Loucy (cell line): ENCODE results near the gene TMEM256.
A peak's percentile ranks its signal among the peaks of the same experiment; 100 is the strongest.

Experiments
- H2AFZ ChIP-seq: fragments of 200-600 bp; sonication (generic); 2 replicates; pipeline ENCODE4 v1.6.0; 2016; ENCODE audit warnings: antibody characterized with exemption, mild to moderate bottlenecking, low read length, moderate library complexity
- H3F3A ChIP-seq: fragments of 200-600 bp; 2 replicates; pipeline ENCODE4 v1.6.0; 2016; ENCODE audit warnings: antibody characterized with exemption, low read depth, mild to moderate bottlenecking
- H3K27me3 ChIP-seq: fragments of 200-600 bp; sonication (generic); 2 replicates; pipeline ENCODE4 v1.6.1; 2014; ENCODE audit warnings: low read length, mild to moderate bottlenecking; ENCODE audit not compliant: insufficient read depth, poor library complexity, severe bottlenecking
- H3K36me3 ChIP-seq: fragments of 200-600 bp; sonication (generic); 2 replicates; pipeline ENCODE4 v1.6.1; 2016; ENCODE audit warnings: low read length; ENCODE audit not compliant: insufficient read depth
- H3K4me1 ChIP-seq: fragments of 200-600 bp; sonication (generic); 2 replicates; pipeline ENCODE4 v1.5.1; 2014; ENCODE audit warnings: low read length, mild to moderate bottlenecking; ENCODE audit not compliant: insufficient read depth, poor library complexity, severe bottlenecking
- H3K4me2 ChIP-seq: fragments of 200-600 bp; sonication (generic); 2 replicates; pipeline ENCODE4 v1.6.0; 2014; ENCODE audit warnings: antibody characterized with exemption, low read length, low read depth, mild to moderate bottlenecking; ENCODE audit not compliant: poor library complexity, severe bottlenecking
- H3K4me3 ChIP-seq: fragments of 200-600 bp; sonication (generic); 2 replicates; pipeline ENCODE4 v1.5.1; 2014; ENCODE audit warnings: low read length, mild to moderate bottlenecking, mixed read lengths; ENCODE audit not compliant: poor library complexity, severe bottlenecking
- H3K79me2 ChIP-seq: fragments of 200-600 bp; sonication (generic); 2 replicates; pipeline ENCODE4 v1.6.1; 2014; ENCODE audit warnings: low read length; ENCODE audit not compliant: insufficient read depth
- H3K9ac ChIP-seq: fragments of 200-600 bp; sonication (generic); 2 replicates; pipeline ENCODE4 v1.6.0; 2014; ENCODE audit warnings: mild to moderate bottlenecking, low read depth, low read length, moderate library complexity; ENCODE audit not compliant: poor library complexity, severe bottlenecking
- H3K9me2 ChIP-seq: fragments of 200-600 bp; sonication (generic); replicated peaks from 2 replicates; pipeline ENCODE4 v1.6.1; 2016; ENCODE audit warnings: low read depth, low read length, mixed read lengths
- H3K9me3 ChIP-seq: fragments of 200-600 bp; sonication (generic); 2 replicates; pipeline ENCODE4 v1.6.1; 2014; ENCODE audit warnings: mild to moderate bottlenecking, antibody characterized with exemption, low read length, low read depth; ENCODE audit not compliant: insufficient read depth
- H4K20me1 ChIP-seq: fragments of 200-600 bp; sonication (generic); 2 replicates; pipeline ENCODE4 v1.6.0; 2014; ENCODE audit warnings: antibody characterized with exemption, low read length, mild to moderate bottlenecking; ENCODE audit not compliant: insufficient read depth, poor library complexity, severe bottlenecking
- CTCF ChIP-seq: fragments of 200-600 bp; sonication (generic); conservative IDR thresholded peaks from 2 replicates; pipeline ENCODE4 v1.5.1; 2014; ENCODE audit warnings: mild to moderate bottlenecking, antibody characterized with exemption, low read length
- EZH2phosphoT487 ChIP-seq: fragments of 200-600 bp; IDR thresholded peaks from 2 replicates; pipeline ENCODE4 v1.6.1; 2018; ENCODE audit warnings: antibody characterized with exemption, mild to moderate bottlenecking, moderate library complexity, borderline replicate concordance

The TMEM256 gene

GRCh38 chr17:7441266-7441665 lies 37.4 kb upstream of the TMEM256 start:
- Histone ChIP-seq H3K4me2 (peak overlapping the region; percentile 85), H3K79me2 (peaks cover 37% of the 10 kb centered on the region; the same call in 1 of the 2 replicates), H2AFZ (no peak overlapping the region), H3K9ac (peak overlapping the region; percentile 90), H3K4me3 (peak overlapping the region; percentile 94), H3K27me3 (no peaks in the 10 kb centered on the region), H3F3A (no peaks in the 10 kb centered on the region; the same call in 1 of the 2 replicates), H3K9me3 (no peaks in the 10 kb centered on the region), H3K9me2 (no peaks in the 10 kb centered on the region), H4K20me1 (peaks cover 9% of the 10 kb centered on the region), H3K36me3 (no peaks in the 10 kb centered on the region), H3K4me1 (peaks cover 32% of the 10 kb centered on the region)
- TF ChIP-seq EZH2phosphoT487 (no peak), CTCF (no peak)

GRCh38 chr17:7440834-7441195 lies 36.9 kb upstream of the TMEM256 start:
- Histone ChIP-seq H2AFZ (peak overlapping the region; percentile 71), H4K20me1 (peaks cover 13% of the 10 kb centered on the region), H3K9ac (peak overlapping the region; percentile 90), H3K4me1 (peaks cover 32% of the 10 kb centered on the region), H3K4me3 (peak overlapping the region; percentile 94), H3K79me2 (peaks cover 41% of the 10 kb centered on the region; the same call in 1 of the 2 replicates), H3K27me3 (no peaks in the 10 kb centered on the region), H3K9me2 (no peaks in the 10 kb centered on the region), H3F3A (no peaks in the 10 kb centered on the region; the same call in 1 of the 2 replicates), H3K9me3 (no peaks in the 10 kb centered on the region), H3K4me2 (peak overlapping the region; percentile 85), H3K36me3 (no peaks in the 10 kb centered on the region)
- TF ChIP-seq EZH2phosphoT487: no peak
- TF ChIP-seq CTCF: no peak

GRCh38 chr17:7440113-7440833 lies 36.4 kb upstream of the TMEM256 start:
- peaks cover 32% of the 10 kb centered on the region for H3K4me1 ChIP-seq
- H4K20me1 ChIP-seq: peaks cover 13% of the 10 kb centered on the region
- peak overlapping the region; percentile 71 for H2AFZ ChIP-seq
- peak overlapping the region; percentile 94 for H3K4me3 ChIP-seq
- no peaks in the 10 kb centered on the region for H3K9me2 ChIP-seq
- H3K36me3 ChIP-seq: no peaks in the 10 kb centered on the region
- H3K9ac ChIP-seq: peak overlapping the region; percentile 90
- peaks cover 43% of the 10 kb centered on the region; the same call in 1 of the 2 replicates for H3K79me2 ChIP-seq
- peak overlapping the region; percentile 85 for H3K4me2 ChIP-seq
- no peaks in the 10 kb centered on the region for H3K27me3 ChIP-seq
- TF ChIP-seq EZH2phosphoT487: no peak
- TF ChIP-seq CTCF: no peak
- H3F3A ChIP-seq: no peaks in the 10 kb centered on the region; the same call in 1 of the 2 replicates
- H3K9me3 ChIP-seq: no peaks in the 10 kb centered on the region
